ENCODE measurements around the gene LBH. TPM values are rescaled to one million over a fixed set of nuclear protein-coding genes. Genes with fewer than 3 reads are reported as not detected.

Gene LBH
- total RNA-seq, 4 donors from 2014 or later = 14.9 to 41.1 (median 30.0) TPM

DNA sequence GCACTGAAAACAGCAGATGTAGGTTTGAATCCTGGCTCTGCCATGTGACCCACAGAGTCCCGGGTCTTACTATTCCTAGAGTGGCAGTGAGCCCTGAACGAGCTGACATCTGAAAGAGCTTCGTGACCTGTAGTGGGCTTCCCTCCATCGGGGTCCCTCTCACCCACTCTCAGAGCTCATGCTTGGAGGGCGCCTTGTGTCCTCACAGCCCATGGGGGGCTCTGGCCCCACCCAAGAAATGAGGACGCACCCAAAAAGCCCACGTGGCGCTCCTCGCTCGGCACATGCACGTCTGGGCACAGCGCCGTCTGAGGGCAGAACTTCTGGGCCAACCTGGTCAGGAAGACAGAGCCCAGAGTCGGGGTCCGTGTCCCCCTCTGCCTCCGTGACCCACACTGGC lies 23.7 kb downstream of the LBH start:
- TF ChIP-seq POLR2A (IDR thresholded peaks at IDR 0.05) = no peak
- TF ChIP-seq POLR2AphosphoS5 (IDR thresholded peaks at IDR 0.05) = no peak
- TF ChIP-seq EP300 (IDR thresholded peaks at IDR 0.05) = no peak
- TF ChIP-seq CTCF (IDR thresholded peaks at IDR 0.05) = no peak
- H3K4me1 ChIP-seq = peaks cover 20% of the 10 kb centered on the region
- DNase-seq (ENCODE audit: low spot score in 2 of 2) = peak in 1 of 2 donors; percentile 64
- H3K4me3 ChIP-seq = no peak overlapping the region
- no peaks in the 10 kb centered on the region for H3K27me3 ChIP-seq
- no peak overlapping the region for H3K27ac ChIP-seq
- peaks cover 24% of the 10 kb centered on the region for H3K36me3 ChIP-seq
- no peaks in the 10 kb centered on the region for H3K9me3 ChIP-seq
- 93% methylated on average over 16 of the region's 16 CpGs for WGBS

DNA sequence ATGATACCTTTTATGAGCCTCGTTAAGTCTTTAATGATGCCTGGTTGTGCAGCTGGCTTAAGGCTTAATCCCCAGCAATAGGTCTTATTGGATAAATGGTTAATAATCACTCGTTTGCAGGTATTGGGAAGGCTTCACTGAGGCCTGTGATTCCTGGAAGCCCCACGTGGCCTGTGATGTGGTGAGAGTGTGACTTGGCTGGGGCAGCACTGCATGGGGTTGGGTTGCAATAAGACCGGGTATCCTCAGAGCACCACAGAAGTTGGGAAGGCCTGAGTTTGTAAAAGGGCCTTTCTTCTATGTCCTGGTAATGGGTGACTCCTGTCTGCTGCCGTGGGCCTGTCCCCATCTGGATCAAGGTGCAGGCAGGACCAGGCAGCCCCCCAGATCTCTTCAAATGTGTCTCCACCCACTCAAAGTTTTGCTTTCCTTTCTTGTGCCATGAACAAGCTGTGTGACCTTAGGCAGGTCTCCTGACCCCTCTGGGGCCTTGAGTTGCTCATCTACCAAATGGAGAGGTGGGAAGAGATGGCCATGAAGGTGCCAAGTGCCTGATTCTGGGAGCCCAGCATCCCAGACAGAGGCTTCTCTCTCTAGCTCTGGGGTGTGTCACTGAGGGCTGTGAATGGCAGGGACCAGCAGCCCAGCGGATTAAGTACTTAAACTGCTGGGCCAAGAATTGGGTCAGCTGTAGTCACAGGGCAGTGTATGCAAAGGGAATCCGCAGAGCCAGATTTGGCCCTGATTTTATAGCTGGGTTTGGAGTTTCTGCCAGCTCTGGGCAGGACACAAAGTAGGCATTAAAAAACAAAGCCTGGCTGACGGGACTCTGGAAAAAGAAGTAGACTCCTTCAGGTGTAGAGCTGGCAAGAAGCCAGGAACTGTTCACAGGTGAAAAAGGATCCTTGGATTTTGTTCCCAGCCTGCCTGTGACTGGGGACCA lies 24.4 kb downstream of the LBH start:
- H3K27ac ChIP-seq = no peak overlapping the region
- H3K36me3 ChIP-seq = peaks cover 24% of the 10 kb centered on the region
- no peak overlapping the region for H3K4me3 ChIP-seq
- TF ChIP-seq EP300 (IDR thresholded peaks at IDR 0.05) (no peak), CTCF (IDR thresholded peaks at IDR 0.05) (no peak), POLR2A (IDR thresholded peaks at IDR 0.05) (no peak), POLR2AphosphoS5 (IDR thresholded peaks at IDR 0.05) (no peak)
- peak in 1 of 2 donors; percentile 45 for DNase-seq (ENCODE audit: low spot score in 2 of 2)
- no peaks in the 10 kb centered on the region for H3K27me3 ChIP-seq
- 83% methylated on average over 6 of the region's 8 CpGs for WGBS
- H3K9me3 ChIP-seq = no peaks in the 10 kb centered on the region
- H3K4me1 ChIP-seq = peaks cover 20% of the 10 kb centered on the region

GRCh38 chr2:30257266-30258214 lies 26.2 kb downstream of the LBH start:
- Histone ChIP-seq H3K9me3 (no peaks in the 10 kb centered on the region), H3K4me3 (no peak overlapping the region), H3K36me3 (peaks cover 24% of the 10 kb centered on the region), H3K27me3 (no peaks in the 10 kb centered on the region), H3K27ac (no peak overlapping the region), H3K4me1 (peaks cover 11% of the 10 kb centered on the region)
- 90% methylated on average over 17 of the region's 17 CpGs for WGBS
- TF ChIP-seq EP300 (IDR thresholded peaks at IDR 0.05) (no peak), POLR2AphosphoS5 (IDR thresholded peaks at IDR 0.05) (no peak), CTCF (IDR thresholded peaks at IDR 0.05) (no peak), POLR2A (IDR thresholded peaks at IDR 0.05) (no peak)
- peak; percentile 24 to 38 for DNase-seq (ENCODE audit: low spot score in 2 of 2)

- no peak for TF ChIP-seq POLR2A (IDR thresholded peaks at IDR 0.05)
- TF ChIP-seq EP300 (IDR thresholded peaks at IDR 0.05) = no peak
- no peak for TF ChIP-seq POLR2AphosphoS5 (IDR thresholded peaks at IDR 0.05)
- no peak for TF ChIP-seq CTCF (IDR thresholded peaks at IDR 0.05)
- Histone ChIP-seq H3K9me3 (no peaks in the 10 kb centered on the region), H3K27ac (no peak overlapping the region), H3K36me3 (peaks cover 24% of the 10 kb centered on the region), H3K27me3 (no peaks in the 10 kb centered on the region), H3K4me1 (no peaks in the 10 kb centered on the region), H3K4me3 (no peak overlapping the region)
- 92% methylated on average over 15 of the region's 16 CpGs for WGBS
- peak; percentile 50 to 67 for DNase-seq (ENCODE audit: low spot score in 2 of 2)
Measured at GRCh38 chr2:30259071-30259470, 27.7 kb downstream of the LBH start.
